Kidney epithelial cell (primary cell): ENCODE measurements around the gene CH25H. TPM values are rescaled to one million over a fixed set of nuclear protein-coding genes. Genes with fewer than 3 reads are reported as not detected.

Experiments used
- DNase-seq: peaks from one replicate; pipeline ENCODE4 v3.0.0-alpha.2; 2010; ENCODE audit warnings: low read depth
- H3K27me3 ChIP-seq: 2 replicates; pipeline ENCODE4 v1.6.0; 2011; ENCODE audit warnings: low read length; ENCODE audit not compliant: control insufficient read depth, insufficient read depth
- H3K36me3 ChIP-seq: 2 replicates; pipeline ENCODE4 v1.5.1; 2011; ENCODE audit warnings: low read length; ENCODE audit not compliant: control insufficient read depth, insufficient read depth
- H3K4me3 ChIP-seq: 2 replicates; pipeline ENCODE4 v1.5.1; 2011; ENCODE audit warnings: low read depth, mild to moderate bottlenecking, control low read depth, low read length
- CTCF ChIP-seq: IDR thresholded peaks from 2 replicates; pipeline ENCODE4 v1.5.1; 2011; ENCODE audit warnings: mild to moderate bottlenecking, moderate library complexity, low read length, control low read depth, inconsistent platforms; ENCODE audit not compliant: insufficient read depth, poor library complexity, severe bottlenecking
- total RNA-seq: library from RNA; depleted of rRNA; stranded (reverse); fragments of >200 nt; gene quantifications from 2 replicates; pipeline ENCODE4 v1.2.3, GENCODE V29; 2015

Gene CH25H
- total RNA-seq, 1 donor from 2014 or later: 0.29 TPM

- no peak for TF ChIP-seq CTCF
- no peaks in the 10 kb centered on the region for H3K36me3 ChIP-seq
- H3K27me3 ChIP-seq: no peaks in the 10 kb centered on the region
- H3K4me3 ChIP-seq: no peak overlapping the region
- DNase-seq: no peak
These were observed 34.6 kb upstream of the CH25H start for GRCh38 chr10:89241486-89242344.

DNA sequence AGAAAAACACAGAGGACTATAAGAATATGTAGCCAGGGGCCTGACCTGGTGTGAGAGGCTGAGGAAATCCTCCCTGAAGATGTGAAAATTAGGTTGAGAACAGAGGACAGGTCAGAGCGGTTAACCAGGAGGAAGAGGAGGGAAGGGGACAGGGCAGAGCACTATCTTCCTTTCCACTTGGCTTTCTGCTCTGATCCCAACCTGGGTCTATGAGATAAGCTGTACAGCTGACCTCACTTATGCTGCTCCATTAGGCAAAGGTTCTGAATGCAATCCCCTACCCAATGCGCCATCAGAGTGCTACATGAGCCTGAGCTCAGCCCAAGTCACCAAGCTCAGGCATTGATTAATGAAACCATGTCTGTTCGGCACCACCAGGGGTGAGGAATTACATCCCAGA, 33.9 kb upstream of the CH25H start:
- H3K27me3 ChIP-seq: no peaks in the 10 kb centered on the region
- no peak for TF ChIP-seq CTCF
- H3K36me3 ChIP-seq: no peaks in the 10 kb centered on the region
- no peak overlapping the region for H3K4me3 ChIP-seq
- DNase-seq: no peak

- no peak for DNase-seq
- H3K4me3 ChIP-seq: no peak overlapping the region
- H3K36me3 ChIP-seq: no peaks in the 10 kb centered on the region
- H3K27me3 ChIP-seq: no peaks in the 10 kb centered on the region
- no peak for TF ChIP-seq CTCF
These were observed 33.4 kb upstream of the CH25H start for GRCh38 chr10:89240519-89240918.

- H3K27me3 ChIP-seq: no peaks in the 10 kb centered on the region
- no peak for DNase-seq
- no peaks in the 10 kb centered on the region for H3K36me3 ChIP-seq
- TF ChIP-seq CTCF: no peak
- H3K4me3 ChIP-seq: no peak overlapping the region
These were observed 32.0 kb upstream of the CH25H start for GRCh38 chr10:89238956-89239644.

DNA sequence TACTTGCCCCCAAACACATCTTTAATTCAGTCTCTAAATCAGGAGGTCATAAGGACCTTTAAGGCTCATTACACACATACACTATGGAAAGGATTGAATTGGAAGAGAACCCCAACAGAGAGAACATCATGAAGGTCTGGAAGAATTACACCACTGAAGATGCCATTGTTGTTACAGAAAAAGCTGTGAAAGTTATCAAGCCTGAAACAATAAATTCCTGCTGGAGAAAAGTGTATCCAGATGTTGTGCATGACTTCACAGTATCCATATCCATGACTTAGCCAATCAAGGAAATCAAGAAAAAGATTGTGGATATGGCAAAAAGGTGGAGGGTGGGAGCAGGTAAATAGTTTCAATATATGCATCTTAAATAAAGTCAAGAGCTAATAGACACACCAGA, 30.7 kb upstream of the CH25H start:
- DNase-seq: no peak
- TF ChIP-seq CTCF: no peak
- H3K4me3 ChIP-seq: no peak overlapping the region
- no peaks in the 10 kb centered on the region for H3K36me3 ChIP-seq
- no peaks in the 10 kb centered on the region for H3K27me3 ChIP-seq
